NCI-H2171 treated with DMSO at 0.1 percent for 48 hours (cell line): Measurements from ENCODE around the gene AGAP5.

Source experiments
- DNase-seq: peaks from one replicate; lab custom pipeline; 2025; lab: John Stamatoyannopoulos, UW

Gene AGAP5

DNA sequence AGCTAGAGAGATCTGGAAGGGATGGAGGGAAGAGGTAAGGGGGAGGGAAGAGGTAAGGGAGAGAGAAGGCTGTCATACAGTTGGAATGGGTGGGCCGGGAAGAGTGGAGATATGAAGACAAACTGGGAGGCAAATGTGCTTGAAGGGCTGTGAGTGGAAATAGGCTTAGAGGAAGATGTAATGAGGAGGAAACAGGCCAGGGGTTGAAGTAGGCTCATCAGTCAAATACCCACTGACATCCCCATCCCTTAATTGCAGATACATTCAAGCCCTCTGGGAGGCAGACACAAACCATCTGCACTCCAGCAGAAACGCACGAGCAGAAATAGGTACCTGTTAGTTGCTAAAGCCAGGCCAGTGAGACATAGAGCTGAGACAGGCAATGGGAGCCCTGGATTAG, 44.2 kb downstream of the AGAP5 start:
- no peak for DNase-seq

DNA sequence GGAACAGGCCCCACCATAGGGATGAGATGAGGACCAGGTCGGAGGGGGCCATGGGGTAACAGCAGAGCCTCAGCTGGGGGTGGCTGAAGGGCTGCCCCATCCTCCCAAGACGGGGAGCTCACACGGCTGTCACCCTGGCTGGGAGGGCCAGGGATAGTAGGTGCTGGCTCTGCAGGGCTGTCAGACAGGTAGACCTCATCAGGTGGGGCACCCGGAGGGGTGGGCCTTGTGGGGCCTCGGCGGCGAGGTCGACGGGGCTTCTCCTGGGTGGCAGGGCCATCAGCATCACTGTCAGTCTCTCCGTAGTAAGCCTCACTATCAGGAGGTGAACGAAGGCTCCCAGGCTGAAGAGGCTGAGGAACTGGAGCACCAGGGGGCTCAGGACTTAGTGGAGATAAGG, 44.7 kb downstream of the AGAP5 start:
- no peak for DNase-seq

DNA sequence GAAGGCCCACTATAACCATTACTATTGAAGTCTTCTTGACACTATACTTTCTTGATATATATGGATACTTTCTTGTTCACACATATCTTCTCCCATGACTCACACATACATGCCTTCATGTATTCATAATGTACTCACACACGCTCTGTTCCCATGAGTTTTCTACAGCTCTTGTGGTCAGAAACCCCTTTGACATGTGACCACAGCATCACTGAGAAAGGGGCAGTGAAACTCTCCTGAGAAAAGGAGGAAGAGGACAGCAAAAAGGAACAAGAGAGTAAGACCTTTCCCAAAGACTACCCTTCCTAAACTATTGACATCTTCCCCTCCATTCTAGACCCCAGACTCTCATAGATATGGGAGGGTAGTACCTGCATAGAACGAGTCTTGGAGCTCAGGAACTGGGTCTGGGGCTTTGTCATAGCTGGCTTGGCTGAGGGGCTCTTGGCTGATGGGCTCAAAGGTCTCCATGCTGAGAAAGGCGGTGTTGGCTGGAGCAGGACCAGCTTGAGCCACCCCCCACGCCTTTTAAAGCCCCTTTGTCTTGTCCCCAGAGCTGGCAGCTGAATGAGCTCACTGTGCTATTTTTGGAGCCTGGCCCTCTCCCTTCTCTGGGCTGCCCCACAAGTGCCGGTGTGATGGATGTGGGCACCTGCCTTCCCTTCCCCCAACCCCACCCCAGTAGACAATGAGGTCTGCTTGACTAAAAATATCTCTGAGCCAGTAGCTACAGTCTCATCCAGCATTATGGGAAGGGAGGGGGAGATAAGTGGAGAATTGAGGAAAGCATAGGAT, 47.2 kb downstream of the AGAP5 start:
- no peak for DNase-seq

DNA sequence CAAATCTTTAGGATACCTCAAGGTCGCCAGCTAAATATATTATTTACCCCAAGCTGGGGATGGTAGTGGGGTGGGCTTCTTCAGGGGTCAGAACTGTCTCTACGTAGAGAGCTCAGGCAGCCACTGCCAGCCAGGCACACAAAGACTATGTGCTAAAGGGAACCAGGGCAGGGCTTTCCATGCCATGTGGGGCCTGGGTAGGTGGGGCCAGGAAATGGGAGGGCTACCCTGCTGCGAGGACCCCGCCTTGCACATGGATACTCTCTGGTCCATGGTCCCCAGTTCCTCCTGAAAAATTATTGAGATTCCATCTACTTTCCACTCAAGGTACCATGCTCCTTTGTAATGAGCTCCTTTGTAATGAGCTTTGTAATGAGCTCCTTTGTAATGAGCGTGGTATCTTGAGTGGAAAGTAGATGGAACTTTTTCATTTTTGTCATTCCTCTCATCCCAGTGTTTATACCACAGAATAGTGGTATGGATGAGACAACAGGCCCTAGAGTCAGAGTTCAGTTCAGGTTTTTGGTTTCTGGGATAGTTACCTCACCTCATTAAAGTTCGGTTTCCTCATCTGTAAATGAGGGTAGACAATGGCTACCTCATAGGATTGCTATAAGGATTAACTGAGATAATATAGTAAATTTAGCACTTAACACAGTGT, 47.9 kb downstream of the AGAP5 start:
- DNase-seq, result no peak

DNA sequence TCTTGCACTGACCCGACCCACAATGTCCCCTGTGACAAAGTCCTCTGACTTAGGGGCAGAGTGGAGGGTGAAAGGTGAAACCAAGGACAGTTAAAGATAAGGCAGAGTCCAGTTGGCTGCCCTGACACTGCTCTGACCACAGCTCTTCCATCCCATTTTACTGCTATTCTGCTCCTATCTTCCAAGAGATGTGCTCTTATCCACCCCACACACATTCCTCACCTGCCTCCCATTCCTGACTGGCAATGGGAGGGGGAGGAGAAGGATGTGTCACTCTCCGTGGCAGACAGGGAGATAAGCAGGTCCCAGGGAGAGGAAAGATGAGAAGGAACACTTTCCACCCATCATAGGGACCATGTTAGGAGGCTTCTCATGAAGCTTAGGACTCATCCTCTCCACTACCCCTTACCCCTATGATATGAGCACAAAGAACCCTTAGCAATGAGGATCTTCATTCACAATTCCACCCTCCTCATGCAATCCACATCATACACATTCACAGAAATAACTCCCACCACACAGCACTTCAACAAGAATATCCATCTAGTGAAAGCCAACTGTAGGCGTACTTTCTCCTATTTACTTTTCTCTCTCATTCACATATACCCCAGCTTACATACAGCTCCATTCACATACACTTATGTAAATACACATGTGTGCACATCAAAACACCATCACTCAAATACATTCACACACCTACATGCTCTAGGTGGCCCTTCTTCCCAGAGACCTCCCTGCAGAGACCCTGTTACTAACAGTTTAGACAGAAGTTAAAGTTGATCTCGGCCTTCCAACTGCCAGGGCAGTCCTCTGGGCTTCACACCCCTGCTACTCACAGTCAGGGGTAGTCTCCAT, 48.7 kb downstream of the AGAP5 start:
- no peak for DNase-seq

DNA sequence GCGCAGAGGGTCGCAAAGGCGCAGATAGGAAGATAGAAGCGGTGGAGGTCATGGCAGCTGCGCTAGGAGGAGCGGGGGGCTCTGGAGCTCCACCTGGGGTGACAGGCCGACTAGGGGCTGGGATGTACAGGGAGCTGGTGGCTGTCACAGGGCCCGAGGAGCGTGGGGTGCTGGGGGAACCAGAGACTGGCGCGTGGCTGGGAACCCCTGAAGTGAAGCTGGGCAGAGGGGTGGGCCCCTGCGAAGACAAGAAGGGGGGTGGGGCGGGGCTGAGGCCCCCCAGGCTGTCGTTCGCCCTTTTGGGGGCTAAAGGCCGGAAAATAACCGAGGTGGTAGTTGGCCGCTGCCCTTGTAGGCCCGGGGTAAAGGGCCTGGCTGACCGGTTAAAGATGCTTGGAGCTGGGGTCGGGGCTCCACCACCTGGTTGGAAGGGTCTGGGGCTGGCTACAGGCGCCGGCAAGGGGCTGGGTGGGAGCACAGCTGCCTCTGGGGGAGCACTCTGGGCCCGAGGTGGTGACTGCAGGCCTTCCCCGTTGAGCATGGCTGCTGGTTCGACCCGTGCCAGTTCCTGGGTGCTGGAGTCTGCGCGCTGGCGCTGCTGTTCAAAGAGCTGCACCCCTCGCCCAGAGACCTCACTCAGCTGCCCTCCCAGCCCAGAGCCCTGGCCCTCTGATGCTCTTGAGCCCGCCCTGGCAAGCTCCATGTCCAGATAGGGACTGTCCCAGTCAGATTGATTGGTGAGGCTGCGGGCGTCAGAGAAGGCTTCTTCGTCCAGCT, 49.8 kb downstream of the AGAP5 start:
- DNase-seq, result no peak

DNA sequence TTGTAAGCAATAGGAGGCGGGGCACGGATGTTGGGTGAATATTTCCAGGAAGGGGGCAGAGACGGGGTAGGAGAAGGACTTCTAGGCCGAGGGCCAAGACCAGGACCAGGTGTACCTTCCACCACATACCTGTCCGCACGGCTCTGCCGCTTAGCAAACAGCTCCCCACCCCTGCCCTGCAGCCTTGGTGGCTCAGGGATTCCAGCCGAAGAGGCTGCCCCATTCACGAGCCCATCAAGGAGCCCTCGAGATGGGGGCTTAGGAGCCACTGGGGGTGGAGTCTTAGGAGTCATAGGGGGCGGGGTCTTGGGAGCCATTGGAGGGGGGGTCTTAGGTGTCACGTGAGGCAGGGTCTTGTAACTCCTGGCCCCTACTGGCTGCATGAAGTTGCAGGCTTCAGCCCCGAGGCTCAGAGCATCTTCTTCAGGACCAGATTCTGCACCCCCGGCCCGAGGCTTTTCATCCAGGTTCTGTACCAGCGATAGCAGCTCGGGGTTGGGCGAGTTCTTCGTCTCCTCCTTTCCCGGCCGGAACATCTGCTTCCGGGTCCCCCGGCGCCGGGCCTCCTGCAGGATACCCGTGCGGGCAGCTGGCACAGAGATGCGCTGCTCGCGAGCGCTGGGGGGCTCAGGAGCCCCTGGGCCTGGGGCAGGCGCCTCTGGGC, 50.6 kb downstream of the AGAP5 start:
- DNase-seq, result peak; percentile 50

DNA sequence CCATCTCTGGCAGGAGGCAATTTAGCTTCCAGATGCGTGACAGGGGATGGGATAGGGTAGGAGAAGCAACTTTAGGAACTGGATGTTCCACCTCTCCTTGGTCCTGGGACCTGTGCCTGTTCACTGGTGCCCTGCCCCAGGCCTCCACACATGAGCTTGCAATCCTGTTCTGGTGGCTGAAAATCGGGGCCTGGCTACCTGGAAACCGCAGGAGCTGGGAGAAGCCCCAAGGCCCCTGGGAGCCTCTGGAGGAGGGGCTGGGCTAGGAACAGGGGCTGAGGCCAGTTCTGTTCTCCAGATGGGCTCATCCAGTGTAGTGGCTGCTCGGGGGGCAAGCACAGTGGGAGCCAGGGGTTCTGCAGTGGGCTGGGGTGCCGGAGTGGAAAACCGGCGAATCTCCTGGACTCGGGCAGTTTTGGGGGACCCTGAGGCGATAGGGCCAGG, 51.3 kb downstream of the AGAP5 start:
- no peak for DNase-seq

DNA sequence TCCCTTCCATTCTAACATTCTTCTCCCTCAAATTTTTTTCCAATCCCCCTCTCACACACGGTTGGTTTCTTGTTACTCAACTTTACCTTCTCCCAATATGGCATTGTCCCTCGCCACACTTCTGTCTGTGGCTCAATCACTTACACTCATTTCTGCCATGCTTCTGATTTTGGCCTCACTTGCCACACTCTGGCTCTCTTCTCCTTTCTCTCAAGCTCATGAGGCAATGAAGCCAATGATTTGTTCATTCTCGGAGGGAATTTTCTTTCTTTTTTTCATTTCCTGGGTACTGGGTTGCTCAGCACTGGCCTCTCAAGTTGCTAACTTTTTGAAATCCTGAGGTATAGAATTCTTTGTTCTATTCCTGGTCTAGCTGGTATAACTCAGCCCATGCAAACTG, 52.7 kb downstream of the AGAP5 start:
- no peak for DNase-seq

DNA sequence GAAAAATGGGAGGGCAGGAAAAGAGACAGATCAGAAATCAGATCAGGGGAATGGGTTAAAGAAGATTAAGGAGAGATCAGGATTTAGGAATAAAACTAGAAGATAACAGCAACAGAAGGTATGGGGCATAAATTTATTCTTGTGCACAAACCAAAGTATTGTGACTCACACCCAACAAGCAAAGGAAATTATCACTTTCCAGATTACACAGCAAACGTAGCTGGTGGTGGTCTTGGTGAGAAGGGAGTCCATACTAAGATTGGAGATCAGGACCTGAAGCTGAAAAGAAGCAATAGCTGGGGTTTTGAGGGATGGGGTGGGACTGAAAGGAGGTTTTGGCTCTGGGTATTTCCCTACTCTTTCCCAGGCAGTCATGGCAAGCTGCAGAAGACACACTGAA, 53.1 kb downstream of the AGAP5 start:
- no peak for DNase-seq

DNA sequence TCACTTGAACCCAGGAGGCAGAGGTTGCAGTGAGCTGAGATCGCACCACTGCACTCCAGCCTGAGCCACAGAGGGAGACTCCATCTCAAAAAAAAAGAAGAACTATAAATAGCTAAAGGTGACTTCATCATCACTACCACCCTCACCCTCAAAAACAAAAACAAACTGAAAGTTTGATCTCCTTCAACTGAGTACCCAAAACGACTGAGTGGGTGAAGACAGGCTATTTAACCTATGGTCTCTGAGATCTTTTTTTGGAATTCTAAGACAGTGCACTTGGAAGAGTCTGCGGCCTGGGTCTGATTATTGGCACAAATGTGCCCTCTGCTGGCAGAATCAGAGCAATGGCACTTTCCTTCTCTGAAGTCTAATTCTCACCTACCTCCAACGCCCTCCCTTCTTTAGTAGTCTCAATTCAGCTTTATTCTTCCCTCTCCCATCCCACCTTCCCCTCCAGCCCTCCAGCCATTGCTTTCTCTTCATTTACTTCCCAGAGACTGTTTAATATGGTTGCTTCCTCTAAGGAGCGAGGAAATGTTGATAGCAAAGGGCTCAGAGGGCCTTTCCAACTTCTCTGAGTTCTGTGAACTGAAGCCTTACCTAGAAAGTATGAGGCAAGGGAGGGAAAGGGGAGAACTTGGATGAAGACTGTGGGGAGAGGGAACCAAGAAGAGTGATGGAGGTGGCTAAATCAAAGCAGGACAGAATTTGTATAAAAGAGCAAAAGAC, 53.7 kb downstream of the AGAP5 start:
- DNase-seq, result peak; percentile 71

DNA sequence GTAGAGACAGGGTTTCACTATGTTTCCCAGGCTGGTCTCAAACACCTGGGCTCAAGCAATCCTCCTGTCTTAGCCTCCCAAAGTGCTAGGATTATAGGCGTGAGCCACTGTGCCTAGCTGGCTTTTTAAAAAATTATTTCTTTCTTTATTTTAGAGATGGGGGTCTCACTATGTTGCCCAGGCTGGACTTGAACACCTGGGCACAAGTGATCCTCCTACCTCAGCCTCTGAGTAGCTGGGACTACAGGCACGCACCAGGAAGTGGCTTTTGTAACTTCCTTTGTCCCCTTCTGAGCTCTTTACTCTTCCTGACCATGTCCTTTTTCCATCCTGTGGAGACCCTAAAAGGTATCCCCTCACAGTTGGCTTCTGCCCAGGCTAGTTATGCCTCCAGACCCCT, 54.5 kb downstream of the AGAP5 start:
- no peak for DNase-seq

DNA sequence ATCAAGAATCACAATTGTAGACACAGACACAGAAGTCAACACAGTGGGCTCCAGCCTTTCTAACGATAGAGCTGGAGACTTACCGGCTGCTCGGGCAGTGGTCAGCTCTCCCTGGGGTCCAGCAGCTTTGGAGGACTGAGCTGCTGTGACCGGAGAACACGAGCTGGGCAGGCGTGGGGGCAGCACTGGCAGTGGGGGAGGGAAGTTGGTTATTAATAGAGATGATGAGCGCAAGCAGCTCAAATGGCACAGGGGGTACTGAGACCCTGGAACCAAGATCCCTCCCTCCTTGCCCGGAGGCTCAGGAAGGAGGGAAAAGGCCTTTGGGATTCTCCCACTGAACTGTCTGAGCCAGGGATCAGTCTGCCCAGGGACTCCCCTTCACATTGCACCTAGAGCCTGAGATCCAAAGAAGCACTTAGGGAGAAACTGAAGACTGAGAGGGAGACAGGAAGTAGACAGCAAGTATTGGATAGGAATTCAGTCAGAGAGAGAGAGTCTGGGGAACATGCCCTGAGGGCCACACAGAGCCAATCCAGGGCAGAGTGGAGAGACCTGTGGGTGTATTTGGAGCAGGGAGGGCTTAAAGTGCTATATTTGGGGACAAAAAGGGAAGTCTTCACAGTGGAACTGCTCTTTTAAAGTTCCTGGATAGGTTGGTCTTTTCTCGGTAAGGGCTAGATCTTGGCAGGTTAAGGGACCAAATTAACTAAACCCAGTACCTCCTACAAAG, 56.4 kb downstream of the AGAP5 start, which contains the start of gene MYOZ1:
TSS of gene MYOZ1 (minus strand) at position 147 of the 733 bp plus-strand sequence. CDS start 1,457 bp downstream, outside the sequence.
- no peak for DNase-seq

DNA sequence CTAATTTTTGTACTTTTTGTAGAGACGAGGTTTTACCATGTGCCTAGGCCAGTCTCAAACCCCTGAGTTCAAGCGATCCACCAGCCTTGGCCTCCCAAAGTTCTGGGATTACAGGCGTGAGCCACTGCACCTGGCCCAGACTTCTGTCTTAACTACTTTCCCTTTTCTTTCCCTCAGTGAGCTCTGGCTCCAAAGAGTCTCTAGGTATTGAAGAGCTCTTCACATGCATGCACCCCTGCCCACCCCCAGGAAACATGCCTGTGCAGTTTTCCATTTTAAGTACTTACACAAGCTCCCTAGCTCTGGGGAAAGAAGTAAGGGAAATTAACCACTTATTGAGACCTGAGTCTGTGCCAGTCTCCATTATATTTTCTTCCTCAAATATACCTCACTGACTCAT, 58.6 kb downstream of the AGAP5 start:
- DNase-seq, result no peak

DNA sequence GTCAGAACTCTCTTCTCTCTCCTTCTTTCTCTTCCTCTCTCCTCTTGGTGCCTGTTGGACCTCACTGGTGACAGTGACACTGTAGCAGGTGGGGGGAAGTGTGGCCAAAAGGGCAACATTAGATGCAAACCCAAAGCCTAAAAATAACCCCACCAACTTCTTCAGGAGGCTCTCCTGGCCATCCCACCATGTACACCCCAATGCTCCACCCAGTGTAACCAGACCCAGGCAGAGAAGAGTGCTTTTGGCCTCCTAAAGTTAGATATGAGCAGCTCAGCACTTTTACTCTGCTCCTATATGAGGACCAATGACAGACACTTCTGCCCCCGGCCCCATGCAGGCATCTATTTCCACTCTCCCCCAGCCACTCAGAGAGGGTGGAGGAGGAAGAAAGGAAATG, 62.1 kb downstream of the AGAP5 start:
- no peak for DNase-seq

DNA sequence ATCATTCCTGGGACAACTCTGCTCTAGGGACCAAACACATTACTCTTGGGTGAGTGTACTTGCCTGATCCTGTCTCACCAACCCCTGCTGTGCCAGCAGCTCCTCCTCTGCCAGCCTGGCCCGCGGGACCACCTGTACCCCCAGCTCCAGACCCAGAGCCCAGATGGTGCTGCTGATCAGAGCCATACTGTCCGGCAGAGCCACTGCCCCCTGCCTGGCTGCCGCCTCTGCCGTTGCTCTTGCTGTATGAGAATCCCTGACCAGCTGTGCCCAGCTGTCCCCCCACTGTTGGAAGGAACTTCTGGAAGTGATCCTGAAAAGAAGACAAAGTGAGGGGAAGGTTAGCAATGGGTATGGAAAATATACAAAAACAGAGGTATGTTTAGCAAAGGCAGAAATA, 63.5 kb downstream of the AGAP5 start:
- DNase-seq, result peak; percentile 27

DNA sequence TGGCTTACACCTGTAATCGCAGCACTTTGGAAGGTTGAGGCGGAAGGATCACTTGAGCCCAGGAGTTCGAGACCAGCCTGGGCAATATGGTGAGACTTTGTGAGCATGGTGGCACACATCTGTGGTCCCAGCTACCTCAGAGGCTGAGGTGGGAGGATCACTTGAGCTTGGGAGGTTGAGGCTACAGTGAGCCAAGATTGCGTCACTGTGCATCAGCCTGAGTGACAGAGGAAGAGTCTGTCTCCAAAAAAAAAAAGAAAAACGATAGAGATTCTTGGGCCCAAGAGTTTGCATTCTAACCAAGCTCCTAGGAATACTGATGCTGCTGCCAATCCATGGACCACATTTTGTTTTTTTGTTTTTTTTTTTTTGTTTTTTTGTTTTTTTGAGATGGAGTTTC, 68.7 kb downstream of the AGAP5 start:
- no peak for DNase-seq

DNA sequence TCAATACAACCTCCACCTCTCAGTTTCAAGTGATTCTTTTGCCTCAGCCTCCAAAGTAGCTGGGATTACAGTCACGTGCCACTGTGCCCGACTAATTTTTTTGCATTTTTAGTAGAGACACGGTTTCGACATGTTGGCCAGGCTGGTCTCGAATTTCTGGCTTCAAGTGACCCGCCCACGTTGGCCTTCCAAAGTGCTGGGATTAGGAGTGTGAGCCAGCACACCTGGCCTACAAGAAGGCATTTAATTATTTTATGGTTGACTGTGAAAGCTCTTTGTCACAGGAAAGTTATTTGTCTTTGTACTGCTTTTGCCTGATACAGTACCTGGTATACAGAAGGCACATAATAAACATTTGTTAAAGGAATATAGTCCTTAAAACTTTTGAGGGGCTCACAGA, 69.5 kb downstream of the AGAP5 start:
- no peak for DNase-seq

DNA sequence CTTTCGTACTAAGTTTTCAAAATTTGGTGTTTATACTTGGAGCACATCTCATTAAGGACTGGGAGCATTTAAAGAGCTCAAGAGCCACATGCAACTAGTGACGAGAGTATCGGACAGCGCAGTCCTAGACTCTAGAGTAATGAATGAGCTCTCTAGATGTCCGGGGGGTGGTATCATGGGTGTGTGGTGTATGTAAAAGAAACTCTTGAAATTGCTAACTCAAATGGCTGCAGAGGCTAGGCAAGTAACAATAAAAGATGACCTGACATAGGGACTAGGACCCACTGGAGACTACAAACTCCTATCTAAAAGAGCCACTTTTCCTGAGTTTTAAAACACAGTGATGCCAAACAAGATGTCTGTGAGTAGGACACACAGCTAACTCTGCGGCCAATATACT, 70.6 kb downstream of the AGAP5 start:
- DNase-seq, result no peak
